SK-N-SH treated with all-trans-retinoic acid at 6 μM for 48 hours (cell line): ENCODE data around the gene RRBP1.

ENCODE experiments used
- ATAC-seq: fragments of 200-7000 bp; cut with Tn5 transposase; 3 replicates; pipeline ENCODE4 v1.9.1; 2020; ENCODE audit warnings: mild to moderate bottlenecking, moderate library complexity
- ARNTL ChIP-seq: fragments of 450-650 bp; formaldehyde crosslinking; IDR thresholded peaks from 2 replicates; pipeline ENCODE4 v1.5.0; 2020; ENCODE audit warnings: low read depth, mild to moderate bottlenecking, moderate library complexity, borderline replicate concordance
- BACH2 ChIP-seq: fragments of 250-450 bp; sonication (Bioruptor Pico); IDR thresholded peaks from 2 replicates; pipeline ENCODE4 v1.9.0; 2021; ENCODE audit warnings: mild to moderate bottlenecking, borderline replicate concordance
- CSDC2 ChIP-seq: fragments of 250-450 bp; sonication (Bioruptor Pico); IDR thresholded peaks from 2 replicates; pipeline ENCODE4 v1.5.0; 2020; ENCODE audit warnings: mild to moderate bottlenecking, moderate library complexity
- ESRRG ChIP-seq: fragments of 250-450 bp; sonication (Bioruptor Pico); IDR thresholded peaks from 2 replicates; pipeline ENCODE4 v1.6.1; 2021; ENCODE audit warnings: mild to moderate bottlenecking
- GLIS3 ChIP-seq: fragments of 250-450 bp; sonication (Bioruptor Pico); IDR thresholded peaks from 2 replicates; pipeline ENCODE4 v1.5.0; 2020; ENCODE audit warnings: mild to moderate bottlenecking, moderate library complexity
- ISL1 ChIP-seq: fragments of 250-450 bp; sonication (Bioruptor Pico); IDR thresholded peaks from 2 replicates; pipeline ENCODE4 v2.1.2; 2022; ENCODE audit warnings: mild to moderate bottlenecking, moderate library complexity
- OSR1 ChIP-seq: fragments of 250-450 bp; sonication (Bioruptor Pico); IDR thresholded peaks from 2 replicates; pipeline ENCODE4 v1.8.0; 2022; ENCODE audit warnings: moderate library complexity, mild to moderate bottlenecking, inconsistent platforms
- PPARA ChIP-seq: fragments of 250-450 bp; sonication (Bioruptor Pico); IDR thresholded peaks from 2 replicates; pipeline ENCODE4 v1.5.0; 2020; ENCODE audit warnings: mild to moderate bottlenecking, borderline replicate concordance
- RARB ChIP-seq: fragments of 250-450 bp; sonication (Bioruptor Pico); IDR thresholded peaks from 2 replicates; pipeline ENCODE4 v1.8.0; 2021; ENCODE audit warnings: mild to moderate bottlenecking, moderate library complexity
- SNAI2 ChIP-seq: fragments of 250-450 bp; sonication (Bioruptor Pico); IDR thresholded peaks from 2 replicates; pipeline ENCODE4 v1.5.0; 2020; ENCODE audit warnings: mild to moderate bottlenecking, moderate library complexity
- TCF4 ChIP-seq: fragments of 250-450 bp; sonication (Bioruptor Pico); IDR thresholded peaks from 2 replicates; pipeline ENCODE4 v1.8.0; 2021; ENCODE audit warnings: mild to moderate bottlenecking, moderate library complexity, borderline replicate concordance
- TOX ChIP-seq: fragments of 250-450 bp; sonication (Bioruptor Pico); IDR thresholded peaks from 2 replicates; pipeline ENCODE4 v1.8.0; 2021; ENCODE audit warnings: mild to moderate bottlenecking, moderate library complexity, borderline replicate concordance
- ZC3H10 ChIP-seq: fragments of 250-450 bp; sonication (Bioruptor Pico); IDR thresholded peaks from 2 replicates; pipeline ENCODE4 v1.5.1; 2021; ENCODE audit warnings: mild to moderate bottlenecking, moderate library complexity
- ZFP3 ChIP-seq: fragments of 250-450 bp; sonication (Bioruptor Pico); IDR thresholded peaks from 2 replicates; pipeline ENCODE4 v1.5.0; 2020; ENCODE audit warnings: mild to moderate bottlenecking, moderate library complexity
- ZFP30 ChIP-seq: fragments of 450-650 bp; formaldehyde crosslinking; IDR thresholded peaks from 2 replicates; pipeline ENCODE4 v1.5.0; 2022; ENCODE audit warnings: mild to moderate bottlenecking, moderate library complexity
- ZNF565 ChIP-seq: fragments of 450-650 bp; formaldehyde crosslinking; conservative IDR thresholded peaks from 2 replicates; pipeline ENCODE4 v1.5.0; 2020; ENCODE audit warnings: low read depth, mild to moderate bottlenecking, moderate library complexity
- ZNF70 ChIP-seq: fragments of 450-650 bp; formaldehyde crosslinking; IDR thresholded peaks from 2 replicates; pipeline ENCODE4 v1.5.0; 2020; ENCODE audit warnings: mild to moderate bottlenecking, moderate library complexity
- ZNF8 ChIP-seq: fragments of 450-650 bp; formaldehyde crosslinking; IDR thresholded peaks from 2 replicates; pipeline ENCODE4 v1.5.0; 2020; ENCODE audit warnings: mild to moderate bottlenecking, moderate library complexity
- TF ChIP-seq, protein P1 (sequence below): fragments of 250-450 bp; sonication (Bioruptor Pico); IDR thresholded peaks from 2 replicates; pipeline ENCODE4 v1.5.1; 2020; ENCODE audit warnings: low read depth, mild to moderate bottlenecking, moderate library complexity
- TF ChIP-seq, protein P2 (sequence below): fragments of 250-450 bp; sonication (Bioruptor Pico); IDR thresholded peaks from 2 replicates; pipeline ENCODE4 v1.5.0; 2020; ENCODE audit warnings: mild to moderate bottlenecking, moderate library complexity
- TF ChIP-seq, protein P3 (sequence below): fragments of 250-450 bp; sonication (Bioruptor Pico); IDR thresholded peaks from 2 replicates; pipeline ENCODE4 v1.8.0; 2020; ENCODE audit warnings: mild to moderate bottlenecking, moderate library complexity, borderline replicate concordance
- TF ChIP-seq, protein P4 (sequence below): fragments of 250-450 bp; sonication (Bioruptor Pico); IDR thresholded peaks from 2 replicates; pipeline ENCODE4 v1.5.1; 2021; ENCODE audit warnings: mild to moderate bottlenecking, moderate library complexity
- TF ChIP-seq, protein P5 (sequence below): fragments of 250-450 bp; sonication (Bioruptor Pico); IDR thresholded peaks from 2 replicates; pipeline ENCODE4 v1.8.0; 2021; ENCODE audit warnings: low read depth, mild to moderate bottlenecking, moderate library complexity, borderline replicate concordance

The RRBP1 gene

DNA sequence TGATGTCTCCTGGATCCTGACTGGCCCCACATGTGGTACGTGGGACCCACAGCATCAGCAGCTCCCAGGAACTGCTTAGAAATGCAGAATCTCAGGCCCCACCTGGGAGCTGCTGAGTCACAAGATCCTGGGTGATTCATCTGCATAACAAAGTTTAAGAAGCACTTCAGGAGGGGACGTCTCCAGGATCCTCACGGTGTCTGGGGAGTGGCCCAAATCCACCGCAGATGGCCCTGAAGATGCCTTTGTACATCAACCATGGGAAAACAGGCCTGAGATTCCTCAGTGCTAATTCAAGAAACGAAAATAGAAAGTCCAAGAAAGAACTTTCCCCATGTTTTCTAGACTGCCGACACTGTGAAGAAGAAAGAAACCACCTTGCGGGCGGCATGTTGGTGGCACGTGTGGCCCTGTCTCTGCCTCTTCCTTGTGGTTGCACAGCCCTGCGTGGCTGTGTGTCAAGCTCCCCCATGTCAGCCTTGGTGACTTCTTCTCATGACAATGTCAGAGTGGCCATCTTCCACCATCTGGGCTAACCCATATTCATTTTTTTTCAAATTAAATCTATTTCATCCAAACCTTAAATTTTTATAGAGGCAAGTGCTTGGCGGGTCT is 26.1 kb downstream of the RRBP1 start:
- TF ChIP-seq TOX (CRISPR knock-in tag), result no peak
- TF ChIP-seq OSR1 (CRISPR knock-in tag), result no peak
- no peak for TF ChIP-seq ZFP30 (CRISPR knock-in tag)
- TF ChIP-seq TCF4 (CRISPR knock-in tag), result no peak
- no peak for TF ChIP-seq ISL1 (CRISPR knock-in tag)
- TF ChIP-seq PPARA, result no peak
- TF ChIP-seq RARB (CRISPR knock-in tag), result no peak
- TF ChIP-seq ZNF8 (CRISPR knock-in tag), result no peak
- TF ChIP-seq, protein P1, sequence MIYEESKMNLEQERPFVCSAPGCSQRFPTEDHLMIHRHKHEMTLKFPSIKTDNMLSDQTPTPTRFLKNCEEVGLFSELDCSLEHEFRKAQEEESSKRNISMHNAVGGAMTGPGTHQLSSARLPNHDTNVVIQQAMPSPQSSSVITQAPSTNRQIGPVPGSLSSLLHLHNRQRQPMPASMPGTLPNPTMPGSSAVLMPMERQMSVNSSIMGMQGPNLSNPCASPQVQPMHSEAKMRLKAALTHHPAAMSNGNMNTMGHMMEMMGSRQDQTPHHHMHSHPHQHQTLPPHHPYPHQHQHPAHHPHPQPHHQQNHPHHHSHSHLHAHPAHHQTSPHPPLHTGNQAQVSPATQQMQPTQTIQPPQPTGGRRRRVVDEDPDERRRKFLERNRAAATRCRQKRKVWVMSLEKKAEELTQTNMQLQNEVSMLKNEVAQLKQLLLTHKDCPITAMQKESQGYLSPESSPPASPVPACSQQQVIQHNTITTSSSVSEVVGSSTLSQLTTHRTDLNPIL (CRISPR knock-in tag), result no peak
- TF ChIP-seq ESRRG (CRISPR knock-in tag), result no peak
- no peak for TF ChIP-seq ARNTL (CRISPR knock-in tag)
- no peak for TF ChIP-seq CSDC2 (CRISPR knock-in tag)
- TF ChIP-seq SNAI2, result no peak
- no peak for TF ChIP-seq ZNF565
- TF ChIP-seq GLIS3, result no peak
- TF ChIP-seq ZC3H10, result no peak
- TF ChIP-seq, protein P2, sequence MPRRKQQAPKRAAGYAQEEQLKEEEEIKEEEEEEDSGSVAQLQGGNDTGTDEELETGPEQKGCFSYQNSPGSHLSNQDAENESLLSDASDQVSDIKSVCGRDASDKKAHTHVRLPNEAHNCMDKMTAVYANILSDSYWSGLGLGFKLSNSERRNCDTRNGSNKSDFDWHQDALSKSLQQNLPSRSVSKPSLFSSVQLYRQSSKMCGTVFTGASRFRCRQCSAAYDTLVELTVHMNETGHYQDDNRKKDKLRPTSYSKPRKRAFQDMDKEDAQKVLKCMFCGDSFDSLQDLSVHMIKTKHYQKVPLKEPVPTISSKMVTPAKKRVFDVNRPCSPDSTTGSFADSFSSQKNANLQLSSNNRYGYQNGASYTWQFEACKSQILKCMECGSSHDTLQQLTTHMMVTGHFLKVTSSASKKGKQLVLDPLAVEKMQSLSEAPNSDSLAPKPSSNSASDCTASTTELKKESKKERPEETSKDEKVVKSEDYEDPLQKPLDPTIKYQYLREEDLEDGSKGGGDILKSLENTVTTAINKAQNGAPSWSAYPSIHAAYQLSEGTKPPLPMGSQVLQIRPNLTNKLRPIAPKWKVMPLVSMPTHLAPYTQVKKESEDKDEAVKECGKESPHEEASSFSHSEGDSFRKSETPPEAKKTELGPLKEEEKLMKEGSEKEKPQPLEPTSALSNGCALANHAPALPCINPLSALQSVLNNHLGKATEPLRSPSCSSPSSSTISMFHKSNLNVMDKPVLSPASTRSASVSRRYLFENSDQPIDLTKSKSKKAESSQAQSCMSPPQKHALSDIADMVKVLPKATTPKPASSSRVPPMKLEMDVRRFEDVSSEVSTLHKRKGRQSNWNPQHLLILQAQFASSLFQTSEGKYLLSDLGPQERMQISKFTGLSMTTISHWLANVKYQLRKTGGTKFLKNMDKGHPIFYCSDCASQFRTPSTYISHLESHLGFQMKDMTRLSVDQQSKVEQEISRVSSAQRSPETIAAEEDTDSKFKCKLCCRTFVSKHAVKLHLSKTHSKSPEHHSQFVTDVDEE (CRISPR knock-in tag), result no peak
- TF ChIP-seq, all 23 proteins: peak for 0

DNA sequence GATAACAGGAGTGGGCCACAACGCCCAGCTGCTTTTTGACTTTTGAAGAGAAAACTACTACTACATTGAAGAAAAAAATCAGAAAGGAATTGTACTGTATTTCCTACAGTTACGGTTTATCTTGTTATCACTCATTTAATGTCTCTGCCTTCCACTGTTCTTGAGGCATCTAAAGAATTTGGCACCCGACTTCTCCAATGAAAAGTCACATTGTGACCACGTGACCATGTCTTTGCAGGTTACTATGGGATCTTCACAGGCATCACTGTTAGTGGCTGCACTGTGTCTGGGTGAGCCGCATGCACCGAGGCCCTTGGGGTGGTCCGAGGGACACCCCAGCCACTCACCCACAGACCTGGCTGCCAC is 26.8 kb downstream of the RRBP1 start:
- TF ChIP-seq TCF4 (CRISPR knock-in tag) (no peak), RARB (CRISPR knock-in tag) (no peak), ZNF8 (CRISPR knock-in tag) (no peak), PPARA (no peak)
- TF ChIP-seq, protein P3, sequence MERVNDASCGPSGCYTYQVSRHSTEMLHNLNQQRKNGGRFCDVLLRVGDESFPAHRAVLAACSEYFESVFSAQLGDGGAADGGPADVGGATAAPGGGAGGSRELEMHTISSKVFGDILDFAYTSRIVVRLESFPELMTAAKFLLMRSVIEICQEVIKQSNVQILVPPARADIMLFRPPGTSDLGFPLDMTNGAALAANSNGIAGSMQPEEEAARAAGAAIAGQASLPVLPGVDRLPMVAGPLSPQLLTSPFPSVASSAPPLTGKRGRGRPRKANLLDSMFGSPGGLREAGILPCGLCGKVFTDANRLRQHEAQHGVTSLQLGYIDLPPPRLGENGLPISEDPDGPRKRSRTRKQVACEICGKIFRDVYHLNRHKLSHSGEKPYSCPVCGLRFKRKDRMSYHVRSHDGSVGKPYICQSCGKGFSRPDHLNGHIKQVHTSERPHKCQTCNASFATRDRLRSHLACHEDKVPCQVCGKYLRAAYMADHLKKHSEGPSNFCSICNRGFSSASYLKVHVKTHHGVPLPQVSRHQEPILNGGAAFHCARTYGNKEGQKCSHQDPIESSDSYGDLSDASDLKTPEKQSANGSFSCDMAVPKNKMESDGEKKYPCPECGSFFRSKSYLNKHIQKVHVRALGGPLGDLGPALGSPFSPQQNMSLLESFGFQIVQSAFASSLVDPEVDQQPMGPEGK, result no peak
- peak; percentile 33; the same call in 2 of the 3 replicates for ATAC-seq

More for the DNA sequence above, 26.1 kb downstream of the RRBP1 start:
- no peak; the same call in 2 of the 3 replicates for ATAC-seq

DNA sequence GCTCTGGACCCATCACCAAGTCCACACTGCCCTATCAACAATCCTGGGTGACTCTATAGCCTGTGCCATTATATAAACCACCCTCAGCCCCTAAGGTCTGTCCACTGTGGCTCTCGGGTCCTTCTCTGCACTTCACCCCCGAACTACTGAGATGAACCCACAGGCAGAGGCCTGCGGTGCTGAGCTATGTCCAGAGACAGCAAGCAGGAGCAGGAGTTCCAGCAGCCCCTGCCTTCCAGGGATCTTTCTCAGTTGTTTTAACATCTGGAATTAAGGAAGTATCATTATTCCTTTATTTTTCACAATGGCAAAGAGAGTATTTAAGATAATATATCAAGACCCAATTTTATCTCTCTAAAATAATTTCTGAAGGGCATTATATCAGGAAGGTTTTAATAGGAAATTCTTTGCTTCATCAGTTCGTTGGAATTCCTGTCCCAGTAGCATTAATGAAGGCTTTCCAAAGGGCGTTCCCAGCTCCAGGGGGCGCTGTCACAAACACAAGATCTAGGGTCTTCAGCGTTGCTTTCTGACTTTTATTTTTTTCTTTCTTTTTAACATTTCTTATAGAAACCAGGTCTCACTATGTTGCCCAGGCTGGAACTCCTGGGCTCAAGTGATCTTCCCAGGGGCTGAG is 27.3 kb downstream of the RRBP1 start:
- ATAC-seq, result peak; percentile 61
- TF ChIP-seq ZFP3 (CRISPR knock-in tag), result no peak
- TF ChIP-seq TOX (CRISPR knock-in tag), result no peak
- TF ChIP-seq, protein P4, sequence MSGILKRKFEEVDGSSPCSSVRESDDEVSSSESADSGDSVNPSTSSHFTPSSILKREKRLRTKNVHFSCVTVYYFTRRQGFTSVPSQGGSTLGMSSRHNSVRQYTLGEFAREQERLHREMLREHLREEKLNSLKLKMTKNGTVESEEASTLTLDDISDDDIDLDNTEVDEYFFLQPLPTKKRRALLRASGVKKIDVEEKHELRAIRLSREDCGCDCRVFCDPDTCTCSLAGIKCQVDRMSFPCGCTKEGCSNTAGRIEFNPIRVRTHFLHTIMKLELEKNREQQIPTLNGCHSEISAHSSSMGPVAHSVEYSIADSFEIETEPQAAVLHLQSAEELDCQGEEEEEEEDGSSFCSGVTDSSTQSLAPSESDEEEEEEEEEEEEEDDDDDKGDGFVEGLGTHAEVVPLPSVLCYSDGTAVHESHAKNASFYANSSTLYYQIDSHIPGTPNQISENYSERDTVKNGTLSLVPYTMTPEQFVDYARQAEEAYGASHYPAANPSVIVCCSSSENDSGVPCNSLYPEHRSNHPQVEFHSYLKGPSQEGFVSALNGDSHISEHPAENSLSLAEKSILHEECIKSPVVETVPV (CRISPR knock-in tag), result no peak
- TF ChIP-seq, protein P1 (CRISPR knock-in tag), result no peak
- TF ChIP-seq PPARA, result no peak
- TF ChIP-seq ZNF565, result no peak
- TF ChIP-seq ZNF70 (CRISPR knock-in tag), result no peak
- no peak for TF ChIP-seq BACH2 (CRISPR knock-in tag)
- no peak for TF ChIP-seq ZFP30 (CRISPR knock-in tag)
- TF ChIP-seq OSR1 (CRISPR knock-in tag), result no peak
- TF ChIP-seq ZNF8 (CRISPR knock-in tag), result no peak
- TF ChIP-seq TCF4 (CRISPR knock-in tag), result no peak
- TF ChIP-seq GLIS3, result no peak
- TF ChIP-seq, protein P5, sequence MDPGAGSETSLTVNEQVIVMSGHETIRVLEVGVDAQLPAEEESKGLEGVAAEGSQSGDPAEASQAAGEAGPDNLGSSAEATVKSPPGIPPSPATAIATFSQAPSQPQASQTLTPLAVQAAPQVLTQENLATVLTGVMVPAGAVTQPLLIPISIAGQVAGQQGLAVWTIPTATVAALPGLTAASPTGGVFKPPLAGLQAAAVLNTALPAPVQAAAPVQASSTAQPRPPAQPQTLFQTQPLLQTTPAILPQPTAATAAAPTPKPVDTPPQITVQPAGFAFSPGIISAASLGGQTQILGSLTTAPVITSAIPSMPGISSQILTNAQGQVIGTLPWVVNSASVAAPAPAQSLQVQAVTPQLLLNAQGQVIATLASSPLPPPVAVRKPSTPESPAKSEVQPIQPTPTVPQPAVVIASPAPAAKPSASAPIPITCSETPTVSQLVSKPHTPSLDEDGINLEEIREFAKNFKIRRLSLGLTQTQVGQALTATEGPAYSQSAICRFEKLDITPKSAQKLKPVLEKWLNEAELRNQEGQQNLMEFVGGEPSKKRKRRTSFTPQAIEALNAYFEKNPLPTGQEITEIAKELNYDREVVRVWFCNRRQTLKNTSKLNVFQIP (CRISPR knock-in tag), result no peak
- TF ChIP-seq RARB (CRISPR knock-in tag), result no peak
- no peak for TF ChIP-seq CSDC2 (CRISPR knock-in tag)
- TF ChIP-seq, protein P2 (CRISPR knock-in tag), result no peak
- no peak for TF ChIP-seq ESRRG (CRISPR knock-in tag)
